Activated naive CD4-positive, alpha-beta T cell treated with anti-CD3 and anti-CD28 coated beads, Interleukin-2, amount 50 U/mL, for 24 hours (primary cell): ENCODE results near the gene SNAP47.

Experiments used
- H3K27ac Mint-ChIP-seq: one replicate; pipeline ENCODE4 v1.8.0; 2021; ENCODE audit warnings: mild to moderate bottlenecking, mixed read lengths
- H3K27me3 Mint-ChIP-seq: one replicate; pipeline ENCODE4 v1.8.0; 2021; ENCODE audit warnings: mixed read lengths
- H3K36me3 Mint-ChIP-seq: one replicate; pipeline ENCODE4 v1.8.0; 2021; ENCODE audit warnings: mixed read lengths
- H3K4me1 Mint-ChIP-seq: one replicate; pipeline ENCODE4 v1.8.0; 2021; ENCODE audit warnings: mixed read lengths
- H3K4me3 Mint-ChIP-seq: one replicate; pipeline ENCODE4 v1.8.0; 2021; ENCODE audit warnings: mild to moderate bottlenecking, mixed read lengths
- H3K9me3 Mint-ChIP-seq: one replicate; pipeline ENCODE4 v1.8.0; 2021; ENCODE audit warnings: mixed read lengths

SNAP47 gene

GRCh38 chr1:227740401-227740960 is 5.2 kb downstream of the SNAP47 start:
- Mint-ChIP-seq H3K4me1 (peaks cover 76% of the 10 kb centered on the region), H3K9me3 (no peaks in the 10 kb centered on the region), H3K27ac (no peak overlapping the region), H3K4me3 (no peak overlapping the region), H3K36me3 (peaks cover 2% of the 10 kb centered on the region), H3K27me3 (no peaks in the 10 kb centered on the region)

GRCh38 chr1:227741166-227741870 is 6.1 kb downstream of the SNAP47 start:
- Mint-ChIP-seq H3K4me1 (peaks cover 77% of the 10 kb centered on the region), H3K4me3 (no peak overlapping the region), H3K9me3 (no peaks in the 10 kb centered on the region), H3K27me3 (no peaks in the 10 kb centered on the region), H3K36me3 (peaks cover 2% of the 10 kb centered on the region), H3K27ac (no peak overlapping the region)

GRCh38 chr1:227742738-227743715 is 7.8 kb downstream of the SNAP47 start:
- Mint-ChIP-seq H3K27ac (no peak overlapping the region), H3K4me1 (peaks cover 70% of the 10 kb centered on the region), H3K27me3 (no peaks in the 10 kb centered on the region)

GRCh38 chr1:227744668-227745067 is 9.4 kb downstream of the SNAP47 start:
- Mint-ChIP-seq H3K4me1 (peaks cover 67% of the 10 kb centered on the region), H3K27ac (no peak overlapping the region), H3K36me3 (peaks cover 5% of the 10 kb centered on the region), H3K9me3 (no peaks in the 10 kb centered on the region), H3K4me3 (no peak overlapping the region), H3K27me3 (no peaks in the 10 kb centered on the region)

More at GRCh38 chr1:227742738-227743715, 7.8 kb downstream of the SNAP47 start:
- peaks cover 1% of the 10 kb centered on the region for H3K36me3 Mint-ChIP-seq
- H3K4me3 Mint-ChIP-seq, result no peak overlapping the region
- no peaks in the 10 kb centered on the region for H3K9me3 Mint-ChIP-seq

- no peaks in the 10 kb centered on the region for H3K9me3 Mint-ChIP-seq
- H3K4me3 Mint-ChIP-seq, result no peak overlapping the region
- peaks cover 59% of the 10 kb centered on the region for H3K4me1 Mint-ChIP-seq
- H3K36me3 Mint-ChIP-seq, result peaks cover 5% of the 10 kb centered on the region
- no peak overlapping the region for H3K27ac Mint-ChIP-seq
- no peaks in the 10 kb centered on the region for H3K27me3 Mint-ChIP-seq
These were observed 10.5 kb downstream of the SNAP47 start for GRCh38 chr1:227745568-227746265.

- no peaks in the 10 kb centered on the region for H3K27me3 Mint-ChIP-seq
- H3K9me3 Mint-ChIP-seq, result no peaks in the 10 kb centered on the region
- peaks cover 49% of the 10 kb centered on the region for H3K4me1 Mint-ChIP-seq
- no peak overlapping the region for H3K4me3 Mint-ChIP-seq
- H3K27ac Mint-ChIP-seq, result no peak overlapping the region
- H3K36me3 Mint-ChIP-seq, result peaks cover 8% of the 10 kb centered on the region
These were observed 11.4 kb downstream of the SNAP47 start for GRCh38 chr1:227746676-227747075.

- peaks cover 49% of the 10 kb centered on the region for H3K4me1 Mint-ChIP-seq
- H3K4me3 Mint-ChIP-seq, result no peak overlapping the region
- H3K36me3 Mint-ChIP-seq, result peaks cover 8% of the 10 kb centered on the region
- H3K9me3 Mint-ChIP-seq, result no peaks in the 10 kb centered on the region
- H3K27me3 Mint-ChIP-seq, result no peaks in the 10 kb centered on the region
- no peak overlapping the region for H3K27ac Mint-ChIP-seq
These were observed 12.1 kb downstream of the SNAP47 start for GRCh38 chr1:227747382-227747781.

GRCh38 chr1:227747948-227748495 is 12.8 kb downstream of the SNAP47 start:
- H3K27me3 Mint-ChIP-seq, result no peaks in the 10 kb centered on the region
- no peak overlapping the region for H3K27ac Mint-ChIP-seq
- no peaks in the 10 kb centered on the region for H3K9me3 Mint-ChIP-seq
- H3K4me1 Mint-ChIP-seq, result peaks cover 47% of the 10 kb centered on the region
- peaks cover 8% of the 10 kb centered on the region for H3K36me3 Mint-ChIP-seq
- no peak overlapping the region for H3K4me3 Mint-ChIP-seq

GRCh38 chr1:227748496-227749182 is 13.4 kb downstream of the SNAP47 start:
- Mint-ChIP-seq H3K27ac (no peak overlapping the region), H3K27me3 (no peaks in the 10 kb centered on the region), H3K4me3 (no peak overlapping the region), H3K36me3 (peaks cover 8% of the 10 kb centered on the region), H3K9me3 (no peaks in the 10 kb centered on the region), H3K4me1 (peaks cover 43% of the 10 kb centered on the region)

GRCh38 chr1:227749225-227749624 is 14.0 kb downstream of the SNAP47 start:
- peaks cover 38% of the 10 kb centered on the region for H3K4me1 Mint-ChIP-seq
- H3K9me3 Mint-ChIP-seq, result no peaks in the 10 kb centered on the region
- no peak overlapping the region for H3K27ac Mint-ChIP-seq
- H3K36me3 Mint-ChIP-seq, result peaks cover 8% of the 10 kb centered on the region
- no peaks in the 10 kb centered on the region for H3K27me3 Mint-ChIP-seq
- H3K4me3 Mint-ChIP-seq, result no peak overlapping the region

GRCh38 chr1:227749916-227750710 is 14.9 kb downstream of the SNAP47 start:
- H3K4me1 Mint-ChIP-seq, result peaks cover 31% of the 10 kb centered on the region
- no peaks in the 10 kb centered on the region for H3K27me3 Mint-ChIP-seq
- H3K36me3 Mint-ChIP-seq, result peaks cover 8% of the 10 kb centered on the region
- H3K4me3 Mint-ChIP-seq, result no peak overlapping the region
- no peak overlapping the region for H3K27ac Mint-ChIP-seq
- H3K9me3 Mint-ChIP-seq, result no peaks in the 10 kb centered on the region

- Mint-ChIP-seq H3K9me3 (no peaks in the 10 kb centered on the region), H3K36me3 (peaks cover 9% of the 10 kb centered on the region), H3K4me3 (no peak overlapping the region), H3K4me1 (peaks cover 25% of the 10 kb centered on the region), H3K27ac (no peak overlapping the region), H3K27me3 (no peaks in the 10 kb centered on the region)
These were observed 18.9 kb downstream of the SNAP47 start for GRCh38 chr1:227753999-227754711.

GRCh38 chr1:227754958-227755357 is 19.7 kb downstream of the SNAP47 start:
- no peak overlapping the region for H3K27ac Mint-ChIP-seq
- no peak overlapping the region for H3K4me3 Mint-ChIP-seq
- peaks cover 21% of the 10 kb centered on the region for H3K4me1 Mint-ChIP-seq
- no peaks in the 10 kb centered on the region for H3K27me3 Mint-ChIP-seq
- no peaks in the 10 kb centered on the region for H3K9me3 Mint-ChIP-seq
- H3K36me3 Mint-ChIP-seq, result peaks cover 7% of the 10 kb centered on the region
